ENCODE measurements around the gene ZNF217. TPM values are rescaled to one million over a fixed set of nuclear protein-coding genes. Genes with fewer than 3 reads are reported as not detected.

Gene ZNF217
- polyA plus RNA-seq, 2 of the 4 experiments (the other 2 are of a cell fraction), result 22.2 to 30.5 TPM

GRCh38 chr20:53517146-53517545 is 76.5 kb downstream of the ZNF217 start:
- Histone ChIP-seq H3K27ac (no peak overlapping the region), H3K4me2 (peak overlapping the region; percentile 27; the same call in 2 of the 3 replicates), H3K9me3 (no peaks in the 10 kb centered on the region), H3K4me1 (peaks cover 5% of the 10 kb centered on the region; the same call in 1 of the 3 replicates), H3K4me3 (no peak overlapping the region)
- DNase-seq (ENCODE audit: low read depth in 1 of 2, low spot score in 1 of 2), result no peak
- TF ChIP-seq RAD21 (conservative IDR thresholded peaks at IDR 0.05 in 1 of 2, IDR thresholded peaks at IDR 0.05 in 1 of 2) (no peak), KDM1A (IDR thresholded peaks at IDR 0.05; ENCODE audit: low read depth) (no peak), NFE2L2 (conservative IDR thresholded peaks at IDR 0.05; ENCODE audit: low read length) (no peak), MAZ (IDR thresholded peaks at IDR 0.05; ENCODE audit: borderline replicate concordance, low read depth, low read length) (no peak), ZFP36 (IDR thresholded peaks at IDR 0.05; ENCODE audit: borderline replicate concordance, partially characterized antibody) (no peak), SMC3 (IDR thresholded peaks at IDR 0.05) (no peak), HDAC2 (IDR thresholded peaks at IDR 0.05) (no peak), NR3C1 (IDR thresholded peaks at IDR 0.05) (no peak), POLR2A (IDR thresholded peaks at IDR 0.05; ENCODE audit: low read length) (no peak), MAX (IDR thresholded peaks at IDR 0.05) (no peak), SREBF2 (IDR thresholded peaks at IDR 0.05) (no peak)
- ChIA-PET POLR2A (no interaction called here), CTCF (interaction anchor here (1.9 kb wide), 1 partner anchor 31 kb away, joined by 6 read pairs; no protein-coding TSS in a partner anchor)
- 62% methylated on average over 13 of the region's 13 CpGs for WGBS (ENCODE audit: missing lambda C conversion rate)
- FAIRE-seq, result no peak
- ATAC-seq, result peak in 1 of 2 experiments; percentile 56; a peak in 3 of 6 replicates

Small RNAs within 50 kb of the gene (small RNA-seq; reads per million reads assigned to genes)
- gene RF00019, result 0 reads per million in 6 experiments

All from A549 (cell line).